WTC11 (cell line): ENCODE measurements around the gene KANTR. TPM values are rescaled to one million over a fixed set of nuclear protein-coding genes. Genes with fewer than 3 reads are reported as not detected.

ENCODE experiments used
- ATAC-seq: fragments of 200-7000 bp; cut with Tn5 transposase; 2 replicates; pipeline ENCODE4 v1.10.0; 2021; ENCODE audit warnings: mild to moderate bottlenecking, moderate library complexity
- CTCF ChIA-PET: fragments of 300-600 bp; sonication (Branson Sonifier 250); formaldehyde crosslinking; loops from one replicate; lab custom pipeline; 2021; ENCODE audit warnings: antibody characterized with exemption; lab: Charles Lee
- POLR2A ChIA-PET: fragments of 350-600 bp; sonication (Branson Sonifier 250); formaldehyde crosslinking; loops from one replicate; lab custom pipeline; 2021; ENCODE audit warnings: antibody characterized with exemption; lab: Charles Lee
- DNase-seq: peaks from one replicate; pipeline ENCODE4 v3.0.0; 2021; ENCODE audit warnings: low spot score
- H3K27ac Mint-ChIP-seq: 2 replicates; pipeline ENCODE4 v1.8.0; 2021; ENCODE audit warnings: mixed read lengths
- H3K27me3 Mint-ChIP-seq: 2 replicates; pipeline ENCODE4 v1.8.0; 2021; ENCODE audit warnings: low read depth, mild to moderate bottlenecking, moderate library complexity, mixed read lengths
- H3K36me3 Mint-ChIP-seq: 2 replicates; pipeline ENCODE4 v1.8.0; 2021; ENCODE audit warnings: mixed read lengths
- H3K4me1 Mint-ChIP-seq: 2 replicates; pipeline ENCODE4 v1.8.0; 2022; ENCODE audit warnings: mixed read lengths
- H3K4me3 Mint-ChIP-seq: 2 replicates; pipeline ENCODE4 v1.8.0; 2021; ENCODE audit warnings: mild to moderate bottlenecking, moderate library complexity, mixed read lengths
- H3K9me3 Mint-ChIP-seq: 2 replicates; pipeline ENCODE4 v1.8.0; 2021; ENCODE audit warnings: mixed read lengths
- AFF4 ChIP-seq: sonication (generic); formaldehyde crosslinking; IDR thresholded peaks from 2 replicates; pipeline ENCODE4 v1.8.1; 2023; ENCODE audit warnings: mild to moderate bottlenecking, missing genetic modification reagents, borderline replicate concordance
- ARID4B ChIP-seq: sonication (generic); formaldehyde crosslinking; IDR thresholded peaks from 2 replicates; pipeline ENCODE4 v1.8.0; 2023; ENCODE audit warnings: missing genetic modification reagents, mild to moderate bottlenecking, borderline replicate concordance
- ATF1 ChIP-seq: sonication (generic); formaldehyde crosslinking; IDR thresholded peaks from 2 replicates; pipeline ENCODE4 v1.8.1; 2023; ENCODE audit warnings: mild to moderate bottlenecking, moderate library complexity, missing genetic modification reagents
- E2F4 ChIP-seq: sonication (generic); formaldehyde crosslinking; IDR thresholded peaks from 2 replicates; pipeline ENCODE4 v1.8.1; 2022; ENCODE audit warnings: low read depth, mild to moderate bottlenecking, moderate library complexity, missing genetic modification reagents, borderline replicate concordance
- FOXP1 ChIP-seq: sonication (generic); formaldehyde crosslinking; IDR thresholded peaks from 2 replicates; pipeline ENCODE4 v1.8.0; 2022; ENCODE audit warnings: missing genetic modification reagents, mild to moderate bottlenecking, moderate library complexity, borderline replicate concordance
- IRF2 ChIP-seq: sonication (generic); formaldehyde crosslinking; IDR thresholded peaks from 2 replicates; pipeline ENCODE4 v1.8.0; 2022; ENCODE audit warnings: low read depth, missing genetic modification reagents, borderline replicate concordance
- JUN ChIP-seq: sonication (generic); formaldehyde crosslinking; IDR thresholded peaks from 2 replicates; pipeline ENCODE4 v1.8.0; 2023; ENCODE audit warnings: mild to moderate bottlenecking, missing genetic modification reagents
- MLX ChIP-seq: sonication (generic); formaldehyde crosslinking; IDR thresholded peaks from 2 replicates; pipeline ENCODE4 v1.8.1; 2023; ENCODE audit warnings: mild to moderate bottlenecking, missing genetic modification reagents, moderate library complexity
- MXD4 ChIP-seq: fragments of 250-450 bp; sonication (Bioruptor Pico); IDR thresholded peaks from 2 replicates; pipeline ENCODE4 v1.8.0; 2021; ENCODE audit warnings: mild to moderate bottlenecking, moderate library complexity, borderline replicate concordance
- NFATC4 ChIP-seq: fragments of 250-450 bp; sonication (Bioruptor Pico); IDR thresholded peaks from 2 replicates; pipeline ENCODE4 v1.9.0; 2021; ENCODE audit warnings: mild to moderate bottlenecking
- NFYB ChIP-seq: sonication (generic); formaldehyde crosslinking; conservative IDR thresholded peaks from 2 replicates; pipeline ENCODE4 v1.8.0; 2022; ENCODE audit warnings: low read depth, missing genetic modification reagents
- TP53 ChIP-seq: sonication (generic); formaldehyde crosslinking; IDR thresholded peaks from 2 replicates; pipeline ENCODE4 v1.8.1; 2023; ENCODE audit warnings: mild to moderate bottlenecking, missing genetic modification reagents
- USF1 ChIP-seq: sonication (generic); formaldehyde crosslinking; IDR thresholded peaks from 2 replicates; pipeline ENCODE4 v1.8.0; 2022; ENCODE audit warnings: mild to moderate bottlenecking, missing genetic modification reagents
- ZNF512 ChIP-seq: sonication (generic); formaldehyde crosslinking; IDR thresholded peaks from 2 replicates; pipeline ENCODE4 v1.8.1; 2022; ENCODE audit warnings: missing genetic modification reagents, borderline replicate concordance
- total RNA-seq: library from RNA; stranded (reverse); gene quantifications from 3 replicates; pipeline ENCODE4 v1.2.3, GENCODE V29; 2021

KANTR gene
- total RNA-seq, 1 experiment from 2014 or later: 14.0 TPM

GRCh38 chrX:53081925-53082772 is 11.8 kb upstream of the KANTR start, which contains the start of gene TSPYL2 (continued):
- TF ChIP-seq NFYB (CRISPR knock-in tag): peak; percentile 75
- no peak for TF ChIP-seq IRF2
- no peak for TF ChIP-seq ATF1 (CRISPR knock-in tag)

- Mint-ChIP-seq H3K4me3 (peak overlapping the region; percentile 88), H3K4me1 (peaks cover 19% of the 10 kb centered on the region), H3K9me3 (no peaks in the 10 kb centered on the region), H3K27ac (no peak overlapping the region), H3K36me3 (peaks cover 21% of the 10 kb centered on the region), H3K27me3 (peaks cover 5% of the 10 kb centered on the region; the same call in 1 of the 2 replicates)
- ATAC-seq (no peak), DNase-seq (no peak)
- CTCF ChIA-PET: no interaction called here
- TF ChIP-seq AFF4 (CRISPR knock-in tag) (no peak), ARID4B (no peak), USF1 (no peak)
- POLR2A ChIA-PET: interaction anchor here (0.6 to 1.2 kb wide), 3 partner anchors 10 to 144 kb away, joined by 3 read pairs; partner anchors contain the start of gene KANTR
Observed at GRCh38 chrX:53082773-53083616, 10.9 kb upstream of the KANTR start.

- H3K27me3 Mint-ChIP-seq: peaks cover 5% of the 10 kb centered on the region; the same call in 1 of the 2 replicates
- ChIA-PET CTCF (no interaction called here), POLR2A (no interaction called here)
- peaks cover 21% of the 10 kb centered on the region for H3K36me3 Mint-ChIP-seq
- peak overlapping the region; percentile 88; the same call in 1 of the 2 replicates for H3K4me3 Mint-ChIP-seq
- H3K27ac Mint-ChIP-seq: no peak overlapping the region
- ATAC-seq (no peak), DNase-seq (no peak)
- H3K4me1 Mint-ChIP-seq: peaks cover 24% of the 10 kb centered on the region
- TF ChIP-seq MLX (CRISPR knock-in tag) (no peak), TP53 (CRISPR knock-in tag) (no peak), JUN (CRISPR knock-in tag) (no peak), ZNF512 (CRISPR knock-in tag) (no peak), E2F4 (CRISPR knock-in tag) (no peak), FOXP1 (CRISPR knock-in tag) (no peak), USF1 (no peak), MXD4 (no peak), NFATC4 (CRISPR knock-in tag) (no peak)
- no peaks in the 10 kb centered on the region for H3K9me3 Mint-ChIP-seq
Observed at GRCh38 chrX:53084043-53084570, 9.8 kb upstream of the KANTR start.
